Prostate gland (tissue), 2 donors: ENCODE results near the gene SLC22A1. TPM values are rescaled to one million over a fixed set of nuclear protein-coding genes. Genes with fewer than 3 reads are reported as not detected.

ENCODE experiments used
- DNase-seq: peaks from one replicate; pipeline ENCODE4 v3.0.0-alpha.2; 2019; ENCODE audit warnings: low spot score
- H3K27ac ChIP-seq, 2 donors: fragments of 200-600 bp; sonication (generic); 2 replicates each; pipeline ENCODE4 v1.5.1; 2017 to 2019
- H3K27me3 ChIP-seq: fragments of 200-600 bp; sonication (generic); replicated peaks from 2 replicates; pipeline ENCODE4 v1.5.1; 2019; ENCODE audit not compliant: insufficient read depth
- H3K36me3 ChIP-seq, 2 donors: fragments of 200-600 bp; sonication (generic); 1 replicate in 1 of 2; 2 replicates in 1 of 2; pipeline versions ENCODE4 v1.5.1 to v1.8.1; 2017 to 2019
- H3K4me1 ChIP-seq: fragments of 200-600 bp; sonication (generic); replicated peaks from 2 replicates; pipeline ENCODE4 v1.5.1; 2019
- H3K4me3 ChIP-seq, 2 donors: fragments of 200-600 bp; sonication (generic); 2 replicates each; pipeline ENCODE4 v1.5.1; 2017 to 2019
- H3K9me3 ChIP-seq: fragments of 200-600 bp; sonication (generic); 2 replicates; pipeline ENCODE4 v1.5.1; 2017
- CTCF ChIP-seq, 4 experiments: fragments of 200-600 bp in 2 of 4; fragments of 450-650 bp in 2 of 4; sonication (generic) in 2 of 4; IDR thresholded peaks; 1 replicate in 3 of 4; 2 replicates in 1 of 4; pipeline ENCODE4 v1.5.1; 2016 to 2019; ENCODE audit warnings: antibody characterized with exemption in 4 of 4, mild to moderate bottlenecking in 2 of 4, moderate library complexity in 2 of 4
- POLR2A ChIP-seq: fragments of 450-650 bp; IDR thresholded peaks from one replicate; pipeline ENCODE4 v1.6.1; 2016; ENCODE audit warnings: antibody characterized with exemption, mild to moderate bottlenecking
- POLR2AphosphoS5 ChIP-seq: sonication (generic); formaldehyde crosslinking; IDR thresholded peaks from one replicate; pipeline ENCODE4 v1.6.1; 2017; ENCODE audit warnings: antibody characterized with exemption
- WGBS: methylation state at CpG from one replicate; pipeline ENCODE4 v1.1.5; 2018; 5-methylcytosine and 5-hydroxymethylcytosine counted together
- intact Hi-C: fragments of 100-400 bp; cut with DNase I; formaldehyde crosslinking; loops from one replicate; pipeline ENCODE4 v1.14.2; 2022
- total RNA-seq, 2 donors: library from RNA; depleted of rRNA; stranded (reverse); fragments of >200 nt; gene quantifications; one replicate each; pipeline ENCODE4 v1.1.0, GENCODE V29; 2016

Gene SLC22A1
- total RNA-seq, 2 donors from 2014 or later, result 0.80 to 4.4 TPM

GRCh38 chr6:160127270-160128124, 5.9 kb downstream of the SLC22A1 start:
- TF ChIP-seq POLR2AphosphoS5 (no peak), CTCF (IDR thresholded peaks at IDR 0.05) (no peak)
- no peaks in the 10 kb centered on the region for H3K36me3 ChIP-seq
- no peaks in the 10 kb centered on the region for H3K4me1 ChIP-seq
- H3K4me3 ChIP-seq, result no peak overlapping the region
- DNase-seq, result no peak
- intact Hi-C loops, result no loop called here
- WGBS, result 92% methylated on average over 16 of the region's 16 CpGs
- no peak overlapping the region for H3K27ac ChIP-seq
- H3K9me3 ChIP-seq, result no peaks in the 10 kb centered on the region
- H3K27me3 ChIP-seq, result no peaks in the 10 kb centered on the region

GRCh38 chr6:160128125-160128683, 6.6 kb downstream of the SLC22A1 start:
- no peaks in the 10 kb centered on the region for H3K9me3 ChIP-seq
- intact Hi-C loops, result no loop called here
- H3K27ac ChIP-seq, result no peak overlapping the region
- no peaks in the 10 kb centered on the region for H3K4me1 ChIP-seq
- no peaks in the 10 kb centered on the region for H3K36me3 ChIP-seq
- H3K27me3 ChIP-seq, result no peaks in the 10 kb centered on the region
- no peak for DNase-seq
- TF ChIP-seq POLR2A, result no peak
- 97% methylated on average over 3 of the region's 3 CpGs for WGBS
- no peak overlapping the region for H3K4me3 ChIP-seq

- no peak overlapping the region for H3K27ac ChIP-seq
- intact Hi-C loops, result no loop called here
- TF ChIP-seq POLR2AphosphoS5 (no peak), CTCF (IDR thresholded peaks at IDR 0.05) (no peak), POLR2A (no peak)
- WGBS, result 87% methylated on average over 6 of the region's 6 CpGs
- no peaks in the 10 kb centered on the region for H3K4me1 ChIP-seq
- no peak overlapping the region for H3K4me3 ChIP-seq
- no peaks in the 10 kb centered on the region for H3K36me3 ChIP-seq
- no peaks in the 10 kb centered on the region for H3K27me3 ChIP-seq
- no peaks in the 10 kb centered on the region for H3K9me3 ChIP-seq
- no peak for DNase-seq
Measured at GRCh38 chr6:160128879-160129516, 7.4 kb downstream of the SLC22A1 start.

- TF ChIP-seq POLR2A (no peak), CTCF (IDR thresholded peaks at IDR 0.05) (no peak), POLR2AphosphoS5 (no peak)
- Histone ChIP-seq H3K27me3 (no peaks in the 10 kb centered on the region), H3K4me1 (no peaks in the 10 kb centered on the region), H3K27ac (no peak overlapping the region), H3K9me3 (no peaks in the 10 kb centered on the region), H3K4me3 (no peak overlapping the region), H3K36me3 (no peaks in the 10 kb centered on the region)
- no peak for DNase-seq
- 92% methylated on average over 10 of the region's 10 CpGs for WGBS
- intact Hi-C loops, result no loop called here
Measured at GRCh38 chr6:160129881-160130615, 8.4 kb downstream of the SLC22A1 start.
